ENCODE measurements around the gene MTPN.

The MTPN gene, protein sequence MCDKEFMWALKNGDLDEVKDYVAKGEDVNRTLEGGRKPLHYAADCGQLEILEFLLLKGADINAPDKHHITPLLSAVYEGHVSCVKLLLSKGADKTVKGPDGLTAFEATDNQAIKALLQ

GRCh38 chr7:135977007-135977741, at the start of gene MTPN:
MTPN (minus strand) TSS chr7:135977359; CDS start chr7:135977100, 259 bp downstream.
- peak; percentile 100 for DNase-seq (ENCODE audit: low spot score)

GRCh38 chr7:136026209-136026608, 49.0 kb upstream of the MTPN start:
- DNase-seq (ENCODE audit: low spot score): no peak

GRCh38 chr7:136023134-136023869, 46.1 kb upstream of the MTPN start:
- DNase-seq (ENCODE audit: low spot score): no peak

GRCh38 chr7:136020556-136020955, 43.4 kb upstream of the MTPN start:
- no peak for DNase-seq (ENCODE audit: low spot score)

DNA sequence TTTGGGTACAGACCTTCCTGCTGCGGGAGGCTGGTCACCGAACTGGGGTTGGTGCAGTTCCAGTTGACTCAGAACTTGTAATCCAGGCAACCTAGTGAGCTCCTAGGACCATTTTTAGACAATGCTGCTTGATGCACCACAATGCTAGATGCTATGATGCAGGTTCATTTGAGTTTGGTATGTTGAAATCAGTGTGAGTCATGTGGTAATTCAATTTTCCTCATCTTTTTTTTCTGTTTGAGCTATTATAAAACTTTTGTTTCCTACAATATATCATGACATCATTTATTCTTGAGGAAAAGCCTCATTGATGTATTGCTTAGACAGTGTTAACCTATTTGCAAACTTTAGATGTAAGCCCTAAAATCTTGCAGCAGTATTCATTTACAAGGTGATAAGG, 40.9 kb upstream of the MTPN start:
- no peak for DNase-seq (ENCODE audit: low spot score)

GRCh38 chr7:136016649-136017395, 39.7 kb upstream of the MTPN start:
- DNase-seq (ENCODE audit: low spot score): no peak

DNA sequence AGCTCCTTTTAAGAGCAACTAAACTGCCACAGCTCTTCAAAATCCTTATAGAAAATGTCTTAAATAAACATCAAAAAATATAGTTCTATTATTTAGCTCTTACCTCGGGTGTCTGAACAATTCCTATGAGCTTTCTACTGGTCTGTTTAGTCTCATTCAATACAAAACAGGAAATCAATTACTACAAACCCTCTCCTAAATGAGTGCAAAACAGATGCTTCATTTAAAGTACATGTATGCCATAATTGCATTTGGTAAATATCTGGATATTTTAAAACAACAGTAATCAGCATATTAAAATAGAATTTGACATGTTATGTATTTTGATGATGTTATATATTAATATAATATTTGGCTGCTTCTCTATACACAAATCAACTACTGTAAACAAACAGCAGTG, 38.5 kb upstream of the MTPN start:
- no peak for DNase-seq (ENCODE audit: low spot score)

DNA sequence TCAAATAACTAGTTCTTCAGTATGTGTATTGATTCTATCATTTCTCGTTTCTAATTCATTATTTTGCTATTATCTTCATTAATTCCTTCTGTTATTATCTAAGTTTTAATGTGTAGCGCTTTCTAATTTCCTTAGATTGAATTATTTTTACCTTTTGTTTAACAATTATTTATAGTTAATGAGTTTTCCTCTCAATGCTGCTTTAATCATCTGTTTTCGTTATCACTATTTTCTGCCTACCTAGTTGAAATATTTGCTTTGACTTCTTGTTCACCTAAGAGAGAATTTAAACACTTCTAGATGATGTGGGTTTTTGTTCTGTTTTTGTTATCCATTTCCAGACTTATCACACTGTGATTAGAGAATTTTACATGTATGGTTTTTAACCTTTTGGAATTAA, 37.5 kb upstream of the MTPN start:
- no peak for DNase-seq (ENCODE audit: low spot score)

DNA sequence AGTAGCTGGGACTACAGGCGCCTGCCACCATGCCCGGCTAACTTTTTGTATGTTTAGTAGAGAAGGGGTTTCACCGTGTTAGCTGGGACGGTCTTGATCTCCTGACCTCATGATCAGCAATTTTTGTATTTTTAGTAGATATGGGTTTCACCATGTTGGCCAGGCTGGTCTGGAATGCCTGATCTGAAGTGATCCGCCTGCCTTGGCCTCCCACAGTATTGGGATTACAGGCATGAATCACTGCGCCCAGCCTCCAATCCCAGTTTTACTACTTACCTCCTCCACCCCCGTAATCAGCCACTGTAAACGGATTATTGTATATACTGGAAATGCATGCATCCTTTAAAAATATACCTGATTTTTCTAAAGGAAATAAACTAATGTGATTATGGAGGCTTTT, 35.1 kb upstream of the MTPN start:
- DNase-seq (ENCODE audit: low spot score): no peak

DNA sequence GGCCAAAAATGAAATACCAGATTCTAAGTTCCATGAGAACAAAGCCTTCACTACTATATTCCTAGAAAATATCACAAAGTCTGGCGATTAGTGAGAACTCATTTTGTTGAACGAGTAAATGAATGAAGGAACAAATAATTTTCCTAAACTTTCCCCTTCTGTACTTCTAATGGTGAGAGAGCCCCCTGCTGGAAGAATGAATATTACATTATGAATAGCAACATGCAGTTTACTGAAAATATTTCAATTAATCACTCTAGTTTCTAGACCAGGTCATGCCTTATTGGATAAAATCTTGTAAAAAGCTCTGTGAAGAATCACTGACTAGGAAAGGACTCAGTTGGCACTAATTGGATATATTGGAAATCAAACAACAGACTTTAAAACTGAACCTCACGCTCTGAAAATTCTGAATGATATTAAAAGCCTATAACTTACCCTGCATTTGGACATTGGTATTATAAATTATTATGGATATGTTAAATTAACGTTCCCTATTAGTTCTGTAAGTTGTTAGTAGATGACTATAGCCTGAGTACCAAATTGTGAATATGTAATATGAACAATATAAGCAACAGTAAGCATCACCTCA, 32.4 kb upstream of the MTPN start:
- peak; percentile 71 for DNase-seq (ENCODE audit: low spot score)

DNA sequence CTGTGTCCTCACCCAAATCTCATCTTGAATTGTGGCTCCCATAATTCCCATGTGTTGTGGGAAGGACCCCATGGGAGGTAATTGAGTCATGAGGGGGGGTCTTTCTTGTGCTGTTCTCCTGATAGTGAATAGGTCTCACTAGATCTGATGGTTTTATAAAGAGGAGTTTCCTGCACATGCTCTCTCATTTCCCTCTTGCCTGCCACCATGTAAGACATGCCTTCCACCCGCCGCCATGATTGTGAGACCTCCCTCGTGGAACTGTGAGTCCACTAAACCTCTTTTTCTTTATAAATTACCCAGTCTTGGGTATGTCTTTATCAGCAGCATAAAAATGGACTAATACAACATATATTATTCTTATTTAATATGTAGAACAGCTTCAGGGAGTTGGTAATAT, 29.0 kb upstream of the MTPN start:
- no peak for DNase-seq (ENCODE audit: low spot score)

- DNase-seq (ENCODE audit: low spot score): no peak
These were observed 26.9 kb upstream of the MTPN start for GRCh38 chr7:136004083-136004482.

DNA sequence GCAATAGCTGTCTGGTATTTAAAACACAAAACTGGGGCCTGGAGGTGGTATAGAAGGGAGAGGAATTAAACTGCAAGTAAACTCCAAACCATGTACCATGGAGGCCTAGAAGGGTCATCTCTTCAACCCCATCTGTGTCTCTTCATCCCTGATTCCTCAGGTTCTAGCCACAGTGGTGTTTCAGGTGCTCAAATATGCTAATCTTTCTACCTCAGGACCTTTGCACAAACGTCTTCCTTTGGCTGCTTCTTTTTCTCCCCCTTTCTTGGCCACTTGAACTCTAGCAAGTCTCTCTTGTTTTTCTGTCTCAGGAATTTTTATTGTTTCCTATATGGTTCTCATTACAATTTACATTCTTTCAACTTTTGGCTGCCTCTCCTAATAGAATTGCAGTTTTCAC, 25.6 kb upstream of the MTPN start:
- no peak for DNase-seq (ENCODE audit: low spot score)

DNA sequence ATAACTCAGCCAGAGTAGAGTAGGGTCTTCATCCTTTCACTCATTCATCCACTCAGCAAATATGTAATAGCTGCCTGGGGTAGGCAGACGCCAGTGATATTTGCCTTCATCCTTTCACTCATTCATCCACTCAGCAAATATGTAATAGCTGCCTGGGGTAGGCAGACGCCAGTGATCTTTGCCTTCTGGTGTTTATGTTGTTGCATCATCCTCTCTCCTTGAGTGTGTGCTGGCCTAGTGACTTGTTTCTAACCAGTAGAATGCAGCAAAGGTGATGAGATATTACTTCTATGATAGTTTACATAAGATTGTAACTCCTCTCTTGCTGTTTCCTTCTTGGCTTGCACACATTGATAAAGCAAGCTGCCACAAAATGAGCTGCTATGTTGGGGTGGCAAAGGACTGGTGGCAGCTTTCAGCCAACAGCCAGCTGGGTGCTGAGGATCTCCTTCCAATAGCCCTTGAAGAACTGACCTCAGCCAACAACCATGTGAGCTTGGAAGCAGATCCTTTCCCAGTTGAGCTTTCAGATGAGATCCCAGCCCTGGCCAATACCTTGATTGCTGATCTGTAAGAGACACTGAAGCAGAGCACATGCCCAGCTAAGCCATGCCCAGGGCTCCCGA, 23.2 kb upstream of the MTPN start:
- DNase-seq (ENCODE audit: low spot score): no peak

DNA sequence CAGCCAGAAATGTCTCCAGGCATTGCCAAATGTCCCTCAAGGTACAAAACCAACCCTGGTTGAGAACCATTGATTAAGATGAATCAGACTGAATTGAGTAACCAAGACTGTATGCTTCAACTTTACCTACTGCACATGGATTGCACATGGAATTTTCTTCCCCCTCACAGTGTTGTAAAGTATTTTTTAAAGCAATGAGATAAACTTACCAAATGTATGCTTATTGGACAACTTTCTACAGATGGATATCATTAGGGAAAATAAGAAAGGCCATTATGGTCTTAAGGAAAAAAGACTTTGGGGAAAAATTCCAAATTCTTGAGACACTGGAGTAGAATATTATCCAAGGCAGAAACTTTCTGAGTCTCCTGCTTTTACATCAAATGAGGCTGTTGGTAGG, 20.9 kb upstream of the MTPN start:
- DNase-seq (ENCODE audit: low spot score): no peak

DNA sequence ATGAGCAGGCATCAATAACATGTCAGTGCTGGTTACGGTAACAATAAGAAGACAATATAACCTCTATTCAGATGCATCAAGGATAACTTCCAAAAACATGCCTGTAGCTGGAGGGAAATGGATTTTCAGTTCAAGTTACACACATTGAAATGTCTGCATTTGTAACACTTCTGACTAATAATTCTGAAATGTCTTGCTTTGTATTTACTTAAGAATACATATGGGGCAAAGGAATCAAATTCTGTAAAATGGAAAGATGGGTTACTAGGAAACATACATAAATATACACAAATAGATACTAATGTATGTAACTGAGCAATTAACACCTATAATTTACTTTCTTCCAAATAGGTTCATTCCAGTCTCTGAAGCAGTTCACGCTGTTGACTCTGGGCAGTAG, 18.6 kb upstream of the MTPN start:
- no peak for DNase-seq (ENCODE audit: low spot score)

GRCh38 chr7:135994466-135995205, 17.5 kb upstream of the MTPN start:
- DNase-seq (ENCODE audit: low spot score): no peak

GRCh38 chr7:135993950-135994349, 16.8 kb upstream of the MTPN start:
- DNase-seq (ENCODE audit: low spot score): no peak

GRCh38 chr7:135991906-135992305, 14.7 kb upstream of the MTPN start:
- no peak for DNase-seq (ENCODE audit: low spot score)

DNA sequence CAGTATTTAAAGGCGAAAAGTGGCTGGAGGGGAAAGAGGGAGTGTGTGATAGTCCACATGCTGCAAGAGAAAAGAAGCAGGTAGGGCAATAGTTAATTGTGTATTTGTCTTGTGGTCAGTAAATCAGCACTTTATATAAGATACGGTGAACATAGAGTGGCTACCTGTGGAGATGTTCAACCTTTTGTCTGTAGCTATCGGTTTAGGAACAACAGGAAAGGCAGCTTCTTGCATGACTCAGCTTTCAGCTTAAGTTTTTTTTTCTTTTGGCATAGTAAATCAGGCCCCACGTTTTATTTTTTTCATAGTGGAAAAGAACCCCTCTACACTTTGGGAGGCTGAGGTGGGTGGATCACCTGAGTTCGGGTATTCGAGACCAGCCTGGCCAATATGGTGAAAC, 14.2 kb upstream of the MTPN start:
- no peak for DNase-seq (ENCODE audit: low spot score)

GRCh38 chr7:135990258-135990657, 13.1 kb upstream of the MTPN start:
- DNase-seq (ENCODE audit: low spot score): no peak
